GM18870 (cell line): Measurements from ENCODE around the gene ASCL2.
A peak's percentile ranks its signal among the peaks of the same experiment; 100 is the strongest.

Experiments
- ATAC-seq: cut with Tn5 transposase; IDR thresholded peaks from one replicate; pipeline ENCODE4 v1.9.1; 2021; ENCODE audit warnings: moderate library complexity; ENCODE audit not compliant: unreplicated experiment

ASCL2 gene

DNA sequence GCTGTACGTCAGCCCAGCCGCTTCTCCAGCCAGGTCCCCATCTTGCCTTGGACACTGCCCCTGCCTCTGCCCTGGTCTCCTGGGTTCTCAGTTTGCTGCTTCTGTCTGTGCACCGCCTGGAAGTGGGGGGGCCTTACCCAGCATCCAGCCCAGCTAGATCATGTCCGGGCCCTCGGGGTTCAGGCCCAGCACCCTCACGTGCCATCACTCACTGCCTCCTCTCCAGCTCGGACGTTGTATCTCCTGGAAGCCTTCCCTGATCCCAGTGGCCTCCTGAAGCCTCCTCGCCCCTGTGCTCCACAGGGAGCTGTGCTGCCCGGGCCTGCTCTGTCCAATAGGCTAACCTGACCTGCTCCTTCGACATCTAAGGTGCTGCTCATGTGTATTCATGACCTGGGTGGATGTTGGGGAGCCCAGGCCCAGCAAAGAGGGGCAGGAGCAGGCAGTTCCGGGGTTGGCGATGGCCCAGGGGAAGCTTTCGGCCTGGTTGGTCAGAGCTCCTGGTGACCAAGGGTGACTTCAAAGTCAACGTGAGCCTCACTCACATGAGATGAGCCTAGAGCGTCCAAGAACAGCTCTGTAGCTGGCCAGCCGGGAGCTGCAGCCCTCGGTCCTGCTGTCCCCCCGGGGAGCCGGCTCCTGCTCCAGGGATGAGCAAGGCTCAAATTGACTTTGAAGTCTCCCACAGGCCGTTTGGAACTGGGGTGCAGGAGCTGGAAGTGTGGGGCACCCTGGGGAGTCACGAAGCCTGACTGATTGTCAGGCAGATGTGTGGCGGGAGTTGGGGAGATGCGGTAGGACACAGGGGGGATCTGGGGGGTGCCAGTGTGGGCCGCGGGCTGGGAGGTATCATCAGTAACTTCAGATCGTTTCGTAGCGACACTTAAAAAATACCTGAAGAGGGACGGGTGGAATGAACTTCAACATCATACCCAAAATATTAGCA, 5.2 kb upstream of the ASCL2 start:
- ATAC-seq, result no peak

DNA sequence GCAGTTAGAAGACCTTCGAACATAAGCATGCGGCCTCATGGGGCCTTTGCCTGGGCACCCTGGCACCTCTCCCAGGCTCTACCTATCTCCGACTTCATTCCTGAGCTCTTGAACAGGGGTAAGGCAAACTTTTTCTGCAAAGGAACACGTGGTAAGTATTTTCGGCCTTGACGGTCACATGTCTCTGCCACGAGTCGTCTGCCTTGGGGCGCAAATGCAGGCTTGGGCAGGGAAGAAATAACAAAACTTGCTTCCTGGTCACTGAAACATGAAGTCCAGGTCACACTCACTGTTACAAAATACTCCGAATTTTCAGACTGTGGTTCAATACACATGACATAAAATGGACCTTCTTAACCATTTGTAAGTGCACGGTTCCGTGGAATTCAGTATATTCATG, 3.4 kb upstream of the ASCL2 start:
- no peak for ATAC-seq

DNA sequence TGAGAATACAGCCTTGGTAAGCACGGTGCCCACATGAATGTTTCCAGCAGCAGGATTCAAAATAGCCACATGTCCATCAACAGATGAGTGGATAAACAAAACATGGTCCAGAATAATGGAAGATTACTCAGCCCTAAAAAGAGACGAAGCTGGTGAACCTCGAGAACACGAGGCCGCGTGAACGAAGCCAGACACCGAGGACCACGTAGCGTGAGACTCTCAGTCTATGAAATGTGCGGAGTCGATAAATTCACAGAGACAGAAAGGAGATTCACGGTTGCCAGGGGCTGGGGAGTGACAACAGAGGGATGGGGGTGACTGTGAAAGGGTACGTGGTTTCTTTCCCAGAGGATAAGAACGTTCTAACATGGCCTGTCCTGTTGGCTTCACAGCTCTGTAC, 2.9 kb upstream of the ASCL2 start:
- no peak for ATAC-seq

DNA sequence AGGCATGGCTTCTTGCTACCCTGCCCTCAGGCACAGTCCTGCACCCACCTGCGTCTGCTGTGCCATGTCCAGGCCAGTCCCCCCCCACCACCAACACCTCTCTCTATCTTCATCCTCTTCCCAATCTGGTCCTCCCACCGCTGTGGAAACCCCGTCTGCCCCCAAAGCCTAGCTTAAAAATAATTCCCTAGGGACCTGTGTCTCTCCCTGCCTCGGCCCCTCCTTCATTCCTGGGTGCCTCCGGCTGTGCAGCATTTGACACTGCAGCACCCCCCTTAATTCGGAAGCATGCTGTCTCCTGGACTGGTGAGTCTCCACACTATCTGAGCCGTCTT, 2.5 kb upstream of the ASCL2 start:
- ATAC-seq, result no peak

DNA sequence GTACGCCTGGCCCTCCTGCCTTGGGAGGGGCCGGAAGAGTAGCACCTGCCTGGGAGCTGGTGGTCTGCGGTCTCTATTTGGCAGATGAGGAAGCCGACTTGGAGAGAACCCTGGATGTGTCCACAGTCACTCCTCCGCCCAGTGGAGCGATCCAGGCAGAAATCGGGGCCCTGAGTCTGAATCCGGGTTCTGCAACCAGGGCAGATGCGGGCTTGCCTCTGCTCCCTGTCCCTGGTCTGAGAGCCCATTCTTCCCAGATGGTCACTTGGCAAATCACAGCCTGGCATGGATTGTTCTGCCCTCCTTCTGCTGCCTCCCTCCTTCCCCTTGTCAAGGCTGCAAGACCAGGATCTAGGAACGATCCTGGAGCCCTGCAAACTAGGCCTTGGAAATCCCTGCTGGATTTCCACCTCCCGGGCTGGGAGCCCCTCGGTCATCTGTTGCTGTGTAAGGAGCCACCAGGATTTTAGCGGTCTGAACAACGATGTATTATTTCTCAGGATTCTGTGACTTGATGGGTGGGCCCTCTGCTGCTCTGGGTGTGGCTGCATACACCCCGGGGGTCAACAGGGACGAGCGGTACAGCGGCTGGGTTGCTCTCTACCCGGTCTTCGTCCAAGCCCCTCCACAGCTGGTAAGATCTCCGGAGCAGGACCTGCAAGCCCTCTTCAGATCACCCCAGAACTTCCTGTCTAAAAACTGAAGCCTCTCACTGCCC, 2.0 kb upstream of the ASCL2 start:
- no peak for ATAC-seq

DNA sequence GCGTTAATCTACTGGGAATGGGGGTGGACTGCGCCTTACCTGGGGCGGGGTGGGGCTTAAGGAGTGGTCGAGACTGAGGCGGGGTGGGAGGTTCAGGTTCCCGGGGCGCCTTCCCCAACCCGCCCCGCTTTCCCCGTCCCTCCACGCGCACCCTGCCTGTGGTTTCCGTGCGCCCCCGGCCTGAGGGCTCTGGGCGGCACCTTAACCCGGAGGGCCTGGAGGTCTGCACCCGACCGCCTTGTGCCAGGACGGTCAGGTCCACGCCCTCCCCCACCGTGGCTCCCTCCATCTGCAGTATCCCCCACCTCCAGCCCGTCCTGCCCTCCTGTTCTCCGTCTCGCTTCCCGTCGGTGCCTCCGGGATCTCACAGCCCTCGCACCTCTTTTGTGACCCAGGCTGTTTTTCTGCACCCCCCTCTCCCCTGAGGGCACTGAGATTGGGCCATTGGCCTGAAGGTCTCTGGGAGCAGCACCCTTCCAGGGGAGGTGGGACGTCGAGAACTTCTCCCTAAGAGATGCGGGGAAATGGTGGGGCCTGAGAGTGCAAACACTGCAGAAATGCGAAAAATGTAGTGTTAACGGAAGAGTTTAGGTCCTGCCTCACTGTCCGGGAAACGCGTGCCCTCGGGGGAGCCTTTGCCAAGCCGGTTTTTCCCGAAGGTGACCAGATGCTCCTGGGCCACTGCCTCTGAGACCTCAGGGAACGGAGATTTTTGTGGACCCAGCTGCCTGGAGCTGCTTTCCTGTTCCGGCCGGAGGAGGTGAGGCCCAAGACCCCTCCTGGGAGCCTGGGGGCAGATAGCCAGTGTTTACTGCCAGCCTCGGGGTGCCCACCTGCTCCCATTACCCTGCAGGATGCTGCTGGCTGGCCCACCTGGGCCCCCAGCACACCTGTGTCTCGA, 1.2 kb upstream of the ASCL2 start:
- no peak for ATAC-seq

DNA sequence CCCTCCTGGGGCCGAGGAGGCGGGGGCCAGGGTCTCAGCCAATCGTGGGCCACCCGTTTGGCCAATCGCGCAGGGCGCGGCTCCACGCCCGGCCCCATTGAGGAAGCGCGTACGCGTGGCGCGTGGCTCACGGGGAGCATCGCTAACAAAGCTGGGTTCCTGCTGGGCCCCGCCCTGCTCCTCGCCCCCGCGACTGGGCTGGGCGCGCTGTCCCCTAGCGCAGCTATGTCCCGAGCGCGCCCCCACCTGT, 614 bp upstream of the ASCL2 start:
- ATAC-seq, result no peak

DNA sequence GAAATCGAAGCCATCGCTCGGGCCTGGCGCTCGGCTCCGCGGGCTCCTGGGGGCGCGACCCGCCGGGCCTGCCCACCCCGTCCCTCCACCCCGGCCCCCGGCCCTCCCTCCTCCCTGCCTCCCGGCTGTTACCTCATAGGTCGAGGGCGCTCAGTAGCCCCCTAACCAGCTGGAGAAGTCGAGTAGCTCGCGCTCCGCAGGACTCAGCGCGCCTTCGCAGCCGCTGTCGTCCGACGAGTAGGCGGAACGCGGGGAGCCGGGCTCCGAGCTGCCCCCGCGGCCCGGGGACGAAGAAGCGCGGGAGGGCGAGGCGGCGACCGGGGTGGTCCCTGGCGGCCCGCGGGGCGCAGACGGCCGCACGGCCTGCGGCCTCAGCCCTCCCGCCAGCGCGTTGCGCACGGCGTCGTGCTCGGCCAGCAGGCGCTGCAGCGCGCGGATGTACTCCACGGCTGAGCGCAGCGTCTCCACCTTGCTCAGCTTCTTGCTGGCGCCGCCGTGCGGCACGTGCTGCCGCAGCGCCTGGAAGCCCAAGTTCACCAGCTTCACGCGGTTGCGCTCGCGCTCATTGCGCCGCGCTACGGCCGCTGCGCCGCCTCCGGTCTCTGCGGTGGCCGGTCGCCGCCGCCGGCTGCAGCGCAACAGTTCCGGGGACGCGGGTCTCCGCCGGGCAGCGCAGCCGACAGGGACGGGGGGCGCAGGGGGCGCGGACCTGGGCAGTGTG, 627 bp downstream of the ASCL2 start:
- ATAC-seq, result no peak

DNA sequence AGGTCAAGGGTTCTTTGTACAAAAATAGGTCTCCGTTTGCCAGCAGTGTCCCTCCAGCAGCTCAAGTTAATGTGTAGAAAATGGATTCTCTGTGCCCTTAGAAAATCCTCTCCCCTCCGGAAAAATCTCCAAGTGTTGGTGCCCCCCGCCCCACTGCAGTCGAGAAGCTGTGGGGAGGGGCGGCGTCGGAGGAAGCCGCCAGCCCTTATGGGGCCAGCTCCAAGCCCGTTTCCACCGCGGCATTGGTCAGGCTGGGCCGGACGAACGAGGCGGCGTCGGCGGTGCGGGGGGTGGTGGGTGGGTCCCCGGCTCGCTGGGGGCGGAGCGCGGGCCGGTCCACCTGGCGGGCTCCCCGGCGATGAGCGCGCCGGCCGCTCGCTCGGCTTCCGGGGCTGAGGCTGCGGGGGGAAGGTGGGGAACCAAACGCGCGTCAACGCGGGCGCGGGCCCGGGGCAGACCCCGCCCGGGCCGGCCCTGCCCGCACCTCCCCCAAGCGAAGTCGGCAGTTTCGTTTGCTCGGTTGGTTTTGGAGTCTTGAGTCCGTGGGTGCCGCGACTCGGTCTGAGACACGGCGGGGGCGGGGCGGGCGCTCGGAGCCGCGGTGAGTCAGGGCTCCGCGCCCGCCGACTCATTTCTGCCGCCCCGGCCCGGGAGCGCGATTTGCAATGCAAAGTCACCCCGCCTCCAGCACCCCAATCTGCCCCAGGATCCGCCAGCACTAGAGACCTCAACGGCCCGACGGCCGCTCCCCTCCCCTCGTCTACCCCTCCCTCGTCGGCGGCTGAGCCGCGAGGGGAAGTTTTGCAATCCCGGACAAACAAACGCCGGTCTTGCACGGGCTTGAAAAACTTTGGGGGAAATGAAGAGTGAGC, 1.4 kb downstream of the ASCL2 start:
- no peak for ATAC-seq

DNA sequence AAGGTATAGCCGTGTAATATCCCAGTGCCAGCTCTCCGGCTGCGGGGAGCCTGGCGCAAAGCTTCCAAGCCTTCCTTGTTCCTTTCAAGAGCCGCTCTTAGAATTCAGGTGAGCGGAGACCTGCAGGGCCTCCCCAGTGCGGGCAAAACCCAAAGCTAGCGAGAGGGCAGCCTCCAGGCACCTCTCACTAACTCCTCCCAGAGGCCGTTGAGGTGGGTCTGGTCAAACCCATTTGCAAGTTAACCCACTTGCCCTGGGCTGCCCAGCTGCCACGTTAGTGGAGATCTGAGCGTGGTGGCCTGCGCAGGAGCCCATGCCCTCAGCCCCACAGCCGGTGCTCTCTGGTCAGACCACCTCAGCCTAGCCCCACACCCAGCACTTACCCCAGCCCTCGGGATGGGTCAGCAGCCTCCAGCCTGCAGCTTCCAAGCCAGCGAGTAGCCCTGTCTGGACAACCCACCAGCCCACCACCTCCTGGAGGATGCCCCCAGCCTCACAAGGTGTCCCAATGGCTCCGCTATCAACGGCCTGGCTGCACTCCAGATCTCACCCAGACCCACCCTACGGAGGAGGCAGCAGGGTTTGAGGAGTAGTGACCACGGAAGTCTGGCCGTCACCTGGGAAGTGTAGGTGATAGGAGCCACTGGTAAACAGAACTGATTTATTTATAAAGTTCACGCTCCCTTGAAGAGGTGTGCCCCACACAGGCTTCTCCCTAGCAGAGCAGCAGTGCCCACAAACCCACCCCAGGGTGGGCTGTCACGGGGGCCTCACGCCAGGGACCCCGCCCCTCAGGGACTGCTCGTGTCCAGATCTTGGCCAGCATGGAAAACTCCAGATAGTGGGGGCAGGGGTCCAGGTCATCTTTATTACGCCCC, 2.3 kb downstream of the ASCL2 start:
- no peak for ATAC-seq

DNA sequence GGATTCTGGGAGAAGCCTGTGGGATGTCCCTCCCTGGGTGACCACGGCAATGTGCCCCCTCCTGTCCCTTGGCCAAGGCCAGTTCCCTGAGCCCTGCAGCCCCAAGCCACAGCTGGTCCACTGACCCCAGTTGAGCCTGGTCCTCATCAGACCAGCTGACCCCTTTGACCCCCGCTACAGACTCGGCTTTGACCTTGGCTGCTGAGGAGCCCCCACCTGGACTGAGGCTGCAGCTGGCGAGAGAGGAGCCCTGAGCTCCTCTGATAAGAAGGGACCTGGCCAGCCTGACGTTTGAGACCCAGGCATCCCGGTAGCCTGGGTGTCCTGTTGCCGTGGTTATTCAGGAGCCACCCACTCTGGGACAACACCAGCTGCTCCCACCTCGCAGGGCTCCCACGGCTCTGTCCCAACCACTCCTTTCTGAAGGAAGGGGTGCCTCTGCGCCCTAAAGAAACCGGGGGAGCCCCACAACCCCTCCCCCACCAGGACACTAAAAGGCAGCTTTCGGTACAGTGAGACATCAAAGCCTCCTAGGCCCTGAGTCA, 3.0 kb downstream of the ASCL2 start:
- ATAC-seq, result no peak

DNA sequence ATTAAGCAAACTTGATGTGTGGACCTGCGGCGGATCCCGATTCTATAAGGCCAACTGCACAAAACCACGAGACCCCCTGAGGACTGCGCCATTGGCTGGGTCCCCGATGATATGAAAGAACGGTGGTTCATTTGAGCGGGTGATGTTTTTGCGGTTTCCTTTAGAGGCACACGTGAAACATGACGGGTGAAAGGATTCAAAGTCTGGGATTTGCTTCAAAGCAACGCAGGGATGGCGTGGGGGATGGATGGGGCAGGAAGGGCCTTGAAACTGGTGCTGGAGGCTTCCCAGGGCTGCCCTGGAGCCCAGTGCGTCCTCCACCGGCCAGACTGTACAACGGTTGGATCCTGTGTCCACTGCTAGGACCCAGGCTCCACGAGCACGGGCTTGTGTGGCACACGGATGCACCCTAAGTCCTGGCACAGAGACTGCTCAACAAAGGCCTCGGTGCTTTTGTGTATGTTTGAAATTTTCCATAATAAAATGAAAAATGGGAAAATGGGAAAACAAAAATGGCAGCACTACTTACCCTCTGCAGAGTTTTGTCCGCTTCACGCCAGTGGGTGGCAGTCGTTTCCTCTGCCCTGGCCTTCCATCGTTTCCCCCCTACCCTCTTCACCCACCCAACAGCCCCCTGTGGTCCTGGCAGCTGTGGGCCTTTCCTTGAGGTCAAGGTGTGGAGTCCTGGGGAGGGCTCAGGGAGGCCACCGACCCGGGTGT, 3.6 kb downstream of the ASCL2 start:
- ATAC-seq, result no peak

DNA sequence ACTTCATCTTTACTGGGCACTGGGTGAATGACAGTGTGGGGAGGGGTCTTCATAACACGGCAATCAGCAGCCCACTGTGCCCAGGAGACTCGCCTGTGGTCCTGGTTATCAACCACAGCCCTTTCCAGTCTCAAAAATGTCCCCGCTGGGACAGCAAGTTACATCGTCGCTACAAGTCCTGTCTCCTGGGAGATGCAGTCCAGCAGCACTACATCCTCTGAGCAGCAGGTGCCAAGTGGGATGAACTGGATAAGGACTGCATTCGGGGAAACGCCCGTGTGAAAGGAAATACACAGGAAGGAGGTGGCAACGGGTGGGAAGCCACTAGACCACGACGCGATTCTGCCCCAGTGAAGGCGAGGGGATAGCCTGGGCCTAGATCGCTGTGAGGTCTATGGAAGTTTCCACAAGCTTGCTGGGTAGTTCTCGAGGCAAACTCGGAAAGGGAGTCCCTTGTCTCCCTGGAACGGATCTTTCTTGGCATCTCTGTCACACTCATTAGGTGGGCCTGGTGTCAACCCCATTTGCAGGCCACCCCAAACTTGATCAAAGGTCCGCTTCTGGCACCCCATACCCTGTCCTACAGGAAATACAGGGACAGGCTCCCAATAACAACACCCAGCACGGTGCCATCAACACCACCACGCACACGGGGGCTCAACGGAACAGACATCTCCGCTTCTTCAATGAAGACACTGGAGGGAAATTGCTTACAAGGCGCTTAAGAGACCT, 4.4 kb downstream of the ASCL2 start:
- no peak for ATAC-seq

DNA sequence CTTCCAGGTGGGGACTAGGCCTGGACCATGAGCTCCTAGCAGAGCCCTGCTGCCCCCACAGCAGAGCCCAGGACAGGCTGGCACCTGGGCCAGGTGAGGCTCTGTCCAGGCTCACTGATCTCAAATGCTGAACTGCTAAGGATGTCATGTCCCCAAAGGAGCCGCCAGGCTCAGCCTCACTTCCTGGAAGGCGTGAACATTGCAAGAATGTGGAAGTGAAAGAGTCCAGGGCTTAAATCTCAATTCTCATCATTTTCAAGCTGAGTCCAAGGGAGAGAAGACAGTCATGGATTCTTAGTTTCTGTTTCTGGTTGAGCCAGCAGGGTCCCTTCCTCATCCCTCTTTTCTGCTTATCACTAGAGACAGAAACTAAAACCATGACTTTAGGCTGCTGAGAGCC, 5.0 kb downstream of the ASCL2 start:
- ATAC-seq, result peak; percentile 74

DNA sequence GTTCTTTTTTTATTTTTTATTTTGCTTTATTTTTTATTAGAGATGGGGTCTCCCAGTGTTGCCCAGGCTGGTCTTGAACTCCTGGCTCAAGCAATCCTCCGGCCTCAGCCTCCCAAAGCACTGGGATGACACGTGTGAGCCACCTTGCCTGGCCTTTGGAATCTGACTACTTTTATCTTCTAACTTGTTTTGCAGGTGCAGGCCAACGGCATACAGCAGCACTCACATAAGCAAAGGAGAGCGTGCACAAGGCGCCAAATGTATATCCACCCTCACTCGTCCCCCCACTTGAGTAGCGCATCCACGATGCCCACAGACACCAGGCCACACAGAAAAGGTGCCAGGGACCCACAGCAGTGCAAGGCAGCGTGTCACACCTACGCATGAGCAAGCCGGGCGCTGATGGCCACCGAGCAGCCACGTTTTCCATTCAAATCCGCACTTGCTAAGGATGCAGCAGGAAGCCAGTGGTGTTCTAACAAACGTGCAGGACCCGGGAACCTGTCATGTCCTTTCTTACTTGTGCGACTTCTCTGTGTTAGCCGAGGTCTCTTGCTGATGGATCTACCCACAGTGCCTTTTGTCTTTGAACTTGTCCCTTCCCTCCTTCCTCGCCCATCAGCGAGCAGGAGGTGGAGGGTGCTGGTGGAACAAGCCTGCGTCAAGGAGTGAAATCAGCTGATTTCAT, 5.9 kb downstream of the ASCL2 start:
- no peak for ATAC-seq

DNA sequence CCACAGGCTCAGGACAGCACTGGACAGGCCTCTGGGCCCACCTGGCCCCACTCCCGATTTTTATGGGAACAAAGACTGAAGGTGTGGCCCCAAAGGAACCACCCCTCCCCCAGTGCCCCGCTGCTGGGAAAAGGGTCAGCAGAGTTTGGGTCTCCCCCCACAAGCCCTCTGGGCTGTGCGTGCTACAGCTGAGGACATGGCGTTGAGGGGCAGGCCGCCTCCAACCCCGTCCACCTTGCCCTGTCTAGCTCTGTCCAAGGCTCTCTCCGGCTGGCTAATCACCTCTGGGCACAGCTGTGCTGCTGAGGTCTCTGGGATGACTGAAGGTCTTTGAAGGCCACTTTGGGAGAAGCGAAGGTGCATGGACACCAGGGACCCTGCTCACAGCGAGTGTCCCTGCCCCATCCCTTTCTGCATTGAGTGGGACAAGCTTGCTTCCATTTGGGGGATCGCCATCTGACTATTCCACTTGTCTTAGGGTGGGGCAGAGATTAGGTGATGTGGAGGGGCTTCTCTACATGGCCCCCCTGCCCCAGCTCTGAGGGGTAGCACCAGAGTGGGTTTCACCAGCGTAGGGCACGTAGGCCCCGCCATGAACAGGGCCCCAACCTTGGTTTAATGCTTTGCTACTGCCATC, 6.5 kb downstream of the ASCL2 start:
- no peak for ATAC-seq
